ENCODE results near the gene CDH10.
A peak's percentile ranks its signal among the peaks of the same experiment; 100 is the strongest.

The CDH10 gene

DNA sequence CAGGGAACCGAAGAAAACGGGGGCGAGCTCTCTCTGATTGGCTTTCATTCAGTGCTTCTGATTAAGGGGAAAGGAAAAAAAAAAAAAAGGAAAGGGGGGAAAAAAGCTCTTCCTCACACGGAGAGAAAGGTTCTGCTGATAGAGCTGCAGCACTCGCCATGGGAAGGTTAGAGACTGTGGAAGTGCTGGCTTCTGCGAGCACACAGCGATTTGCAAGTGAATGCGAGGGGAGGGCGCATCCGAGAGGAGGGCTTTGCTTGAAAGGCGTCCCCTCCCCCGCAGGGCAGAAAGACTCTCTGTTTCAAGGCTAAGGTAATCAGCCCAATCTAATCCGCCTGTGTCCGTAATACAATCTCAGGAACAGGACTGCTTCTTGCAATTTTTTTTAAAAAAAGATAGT, at the start of gene CDH10:
CDH10 (minus strand) TSS at position 218 of the 400 bp plus-strand sequence. CDS start 51,488 bp downstream, outside the sequence.
- DNase-seq (ENCODE audit: low spot score) = no peak

DNA sequence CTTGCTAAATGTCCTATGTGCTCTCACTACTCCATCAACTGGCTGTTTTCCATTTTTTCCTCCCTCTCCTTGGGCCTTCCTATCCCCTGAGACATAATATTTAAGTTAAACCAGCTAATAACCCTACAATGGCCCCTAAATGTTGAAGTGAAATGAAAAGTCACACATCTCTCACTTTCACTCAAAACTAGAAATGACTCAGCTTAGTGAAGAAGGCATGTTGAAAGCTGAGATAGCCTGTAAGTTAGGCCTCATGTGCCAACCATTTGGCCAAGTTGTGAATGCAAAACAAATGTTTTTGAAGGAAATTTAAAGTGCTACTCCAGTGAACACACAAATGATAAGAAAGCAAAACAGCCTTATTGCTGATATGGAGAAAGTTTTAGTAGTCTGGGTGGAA, 48.8 kb upstream of the CDH10 start:
- no peak for DNase-seq (ENCODE audit: low spot score)

DNA sequence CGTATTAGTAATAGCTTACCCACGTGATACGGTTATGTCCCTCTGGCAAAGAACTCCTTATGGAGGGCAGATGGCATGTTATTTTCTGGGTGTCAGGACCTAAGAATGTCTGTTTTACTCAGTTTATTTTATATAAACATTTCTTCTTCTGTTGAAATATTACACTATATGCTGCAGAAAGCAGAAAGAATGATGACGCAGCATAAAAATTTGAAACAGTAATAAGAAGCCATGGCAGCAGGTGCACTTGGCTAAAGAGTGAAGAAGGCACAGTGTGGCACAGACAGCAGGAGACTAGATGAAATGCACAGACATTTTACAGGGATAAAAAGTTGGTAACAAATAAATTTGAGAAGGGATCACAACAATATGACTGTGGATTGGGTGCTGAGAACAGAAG, 46.3 kb upstream of the CDH10 start:
- DNase-seq (ENCODE audit: low spot score) = no peak

DNA sequence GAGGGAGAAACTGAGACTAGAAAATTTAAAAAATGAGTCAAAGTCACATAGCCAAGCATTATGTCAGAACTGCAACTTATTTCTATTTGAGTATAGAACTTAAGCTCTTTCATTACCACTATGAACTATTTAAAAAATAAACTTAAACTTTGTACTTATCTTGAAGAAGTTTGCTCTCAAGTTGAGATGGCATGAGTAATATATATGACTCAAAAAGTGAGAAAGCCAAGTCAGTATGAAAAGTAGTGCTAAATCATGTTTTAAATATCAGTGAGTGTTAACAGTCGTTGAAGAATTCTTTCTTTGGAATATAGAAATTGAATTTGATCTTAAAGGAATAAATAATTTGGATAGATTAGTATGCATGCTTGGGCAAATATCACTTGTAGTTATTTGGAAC, 36.3 kb upstream of the CDH10 start:
- DNase-seq (ENCODE audit: low spot score) = no peak

DNA sequence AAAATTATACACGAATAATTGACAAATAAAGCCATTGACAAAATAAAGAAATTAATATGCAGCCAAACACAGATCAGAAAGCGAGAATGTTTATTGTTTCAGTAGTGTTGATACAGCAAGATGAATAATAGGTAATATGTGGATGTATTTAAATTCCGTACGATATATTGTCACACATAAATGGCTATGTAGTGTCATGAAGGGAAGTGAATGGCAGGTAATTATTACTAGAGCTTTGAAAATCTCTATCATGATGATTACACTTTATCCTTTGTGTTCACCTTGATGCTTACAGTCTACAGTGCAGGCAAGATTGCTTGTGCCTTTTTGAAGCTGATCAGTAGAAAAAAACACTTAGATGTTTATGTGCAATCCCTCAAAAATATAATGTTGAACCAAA, 23.3 kb upstream of the CDH10 start:
- no peak for DNase-seq (ENCODE audit: low spot score)

DNA sequence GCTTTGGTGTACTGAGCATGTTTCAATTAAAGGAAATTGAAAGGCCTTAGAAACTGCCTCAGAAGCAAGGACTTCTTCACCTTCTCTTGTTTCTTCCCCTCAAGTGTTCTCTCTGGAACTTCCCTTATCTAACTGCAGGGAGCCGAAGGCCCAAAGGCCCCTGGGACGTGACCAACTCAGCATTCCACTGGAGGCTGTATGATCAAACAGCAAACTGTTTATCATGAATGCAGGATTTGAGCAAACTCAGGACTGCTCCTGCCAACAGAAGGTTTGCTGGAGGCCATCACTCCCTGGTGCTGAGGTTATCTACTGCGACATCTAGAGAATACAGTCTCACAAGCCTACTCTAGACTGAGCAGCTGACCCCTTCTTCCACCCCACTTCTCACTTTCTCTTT, 4.8 kb upstream of the CDH10 start:
- DNase-seq (ENCODE audit: low spot score) = no peak

DNA sequence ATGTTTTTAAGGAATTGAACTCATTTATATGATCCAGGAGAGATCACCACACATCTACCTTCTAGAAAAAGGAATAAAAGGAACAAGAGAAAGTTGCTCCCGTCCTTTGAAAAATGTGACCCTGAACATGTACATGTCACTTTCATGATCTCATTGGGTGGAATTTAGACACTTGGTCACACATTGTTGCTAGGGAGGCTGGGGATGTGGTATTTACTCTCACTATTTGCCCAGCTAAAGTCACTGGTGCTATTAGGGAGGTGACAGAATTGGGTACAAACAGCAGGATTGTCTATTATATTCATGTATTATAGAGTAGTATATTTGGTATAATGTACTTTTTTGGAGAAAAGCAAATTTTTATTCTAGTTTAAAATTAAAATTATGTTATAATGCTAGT, 2.1 kb upstream of the CDH10 start:
- no peak for DNase-seq (ENCODE audit: low spot score)

DNA sequence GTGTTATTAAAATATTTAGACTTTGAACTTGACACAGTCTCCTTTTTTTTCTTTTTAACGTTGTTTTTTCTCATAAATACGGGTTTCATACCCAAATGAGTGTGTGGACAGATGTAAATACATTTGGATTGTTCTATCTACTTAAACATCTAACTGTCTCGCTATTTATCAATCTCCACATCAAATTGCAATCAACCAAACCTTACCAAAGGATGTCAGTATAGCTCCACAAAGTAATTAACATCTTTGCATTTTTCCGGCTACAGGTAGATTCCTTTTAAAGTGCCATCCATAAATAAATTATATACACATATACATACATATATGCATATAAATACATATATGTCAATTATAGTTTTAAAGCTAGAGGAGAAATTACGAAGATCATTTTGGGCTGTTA, 705 bp upstream of the CDH10 start:
- DNase-seq (ENCODE audit: low spot score) = no peak

DNA sequence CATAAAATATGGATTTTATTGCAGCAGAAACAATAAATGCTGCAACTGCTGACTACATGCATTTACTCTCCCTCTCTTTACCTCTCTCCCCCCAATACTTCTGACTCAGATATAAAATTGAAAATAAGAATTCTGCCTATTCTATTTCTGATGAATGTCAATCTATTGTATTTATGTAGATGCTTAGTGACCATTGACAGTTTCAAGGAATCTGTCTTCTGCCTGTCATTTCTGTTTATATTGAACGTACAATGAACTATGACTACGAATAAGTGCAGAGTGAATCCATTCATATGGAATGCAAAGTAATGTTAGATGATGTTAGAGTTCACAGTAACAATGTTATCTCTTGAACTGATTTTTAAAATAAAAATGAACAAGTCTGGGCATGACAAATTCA, 898 bp downstream of the CDH10 start:
- no peak for DNase-seq (ENCODE audit: low spot score)

DNA sequence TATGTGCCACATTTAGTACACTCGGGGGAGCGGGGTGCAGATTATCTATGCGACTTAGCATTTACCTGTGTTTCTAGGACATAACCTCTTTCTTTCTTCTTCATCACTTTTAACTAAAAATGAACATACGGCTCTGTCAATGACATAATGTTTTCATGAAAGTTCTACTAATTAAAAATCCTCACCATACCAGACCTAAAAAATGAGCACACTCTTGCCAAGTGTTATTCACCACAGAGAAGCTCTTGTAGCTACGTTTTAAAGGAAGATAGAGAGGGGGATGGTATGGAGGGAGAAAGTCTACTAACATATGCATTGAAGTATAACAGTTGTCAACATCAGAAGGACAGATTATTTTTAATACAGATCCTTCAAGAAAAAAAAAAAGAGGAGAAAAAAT, 1.6 kb downstream of the CDH10 start:
- no peak for DNase-seq (ENCODE audit: low spot score)

DNA sequence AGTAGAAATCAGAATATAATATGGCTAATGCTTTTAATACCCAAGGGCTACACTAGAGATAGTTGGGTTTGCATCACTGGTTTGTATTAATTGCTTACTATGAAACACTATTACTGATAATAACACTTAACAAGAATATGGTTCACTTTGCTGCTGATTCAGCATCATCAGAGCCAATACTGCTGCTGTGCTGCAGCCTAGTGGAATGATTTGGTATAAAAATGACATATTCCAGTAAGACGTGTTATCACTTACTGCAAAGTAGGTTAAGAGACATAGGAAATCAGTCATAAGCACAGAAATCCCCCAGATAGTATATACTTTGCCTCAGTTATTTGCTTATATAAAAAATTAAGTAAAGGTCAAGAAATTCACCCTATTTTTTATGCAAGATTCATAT, 2.8 kb downstream of the CDH10 start:
- DNase-seq (ENCODE audit: low spot score) = peak; percentile 53

DNA sequence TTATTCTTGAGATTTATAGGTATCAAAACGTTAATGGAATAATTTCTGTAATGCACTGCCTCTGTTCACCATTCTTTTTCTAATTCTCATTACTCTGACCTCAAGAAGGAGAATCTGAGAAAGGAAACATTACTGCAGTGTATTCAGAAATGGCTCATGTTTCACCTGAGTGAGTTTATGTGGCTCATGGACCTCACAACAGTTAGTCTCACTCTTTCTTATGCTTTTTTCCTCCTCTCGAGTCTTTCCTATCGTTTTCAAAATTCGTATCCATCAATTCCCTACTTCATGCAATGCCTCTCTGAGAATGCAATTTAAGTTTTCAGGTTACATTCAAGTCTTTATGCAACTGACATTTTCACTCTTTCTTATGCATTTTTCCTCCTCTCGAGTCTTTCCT, 9.6 kb downstream of the CDH10 start:
- no peak for DNase-seq (ENCODE audit: low spot score)

GRCh38 chr5:24633715-24634325, 11.0 kb downstream of the CDH10 start:
- peak; percentile 50 for DNase-seq (ENCODE audit: low spot score)

DNA sequence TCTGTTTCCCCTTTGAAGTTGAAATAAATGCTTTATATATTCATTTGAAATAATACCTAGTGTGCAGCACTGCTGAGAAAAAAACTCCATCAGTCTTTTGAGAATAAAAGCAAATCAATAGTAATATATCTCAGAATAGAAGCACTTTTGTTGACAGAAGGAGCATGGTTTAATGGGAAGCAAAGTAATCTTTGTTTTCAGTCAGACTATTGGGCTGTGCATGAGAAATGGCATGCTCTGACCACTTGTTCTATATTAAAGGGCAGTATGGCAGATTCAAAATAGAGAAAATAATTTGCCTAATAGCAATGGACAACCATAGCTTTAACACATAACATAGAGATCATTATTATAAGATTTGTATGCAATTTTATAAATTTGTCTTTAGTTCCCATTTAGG, 12.4 kb downstream of the CDH10 start:
- no peak for DNase-seq (ENCODE audit: low spot score)

- DNase-seq (ENCODE audit: low spot score) = no peak
These were observed 13.9 kb downstream of the CDH10 start for GRCh38 chr5:24630918-24631317.

- no peak for DNase-seq (ENCODE audit: low spot score)
These were observed 15.0 kb downstream of the CDH10 start for GRCh38 chr5:24629798-24630197.

- DNase-seq (ENCODE audit: low spot score) = no peak
These were observed 19.9 kb downstream of the CDH10 start for GRCh38 chr5:24624872-24625271.

- DNase-seq (ENCODE audit: low spot score) = no peak
These were observed 21.2 kb downstream of the CDH10 start for GRCh38 chr5:24623624-24624023.

GRCh38 chr5:24623031-24623430, 21.7 kb downstream of the CDH10 start:
- DNase-seq (ENCODE audit: low spot score) = no peak

DNA sequence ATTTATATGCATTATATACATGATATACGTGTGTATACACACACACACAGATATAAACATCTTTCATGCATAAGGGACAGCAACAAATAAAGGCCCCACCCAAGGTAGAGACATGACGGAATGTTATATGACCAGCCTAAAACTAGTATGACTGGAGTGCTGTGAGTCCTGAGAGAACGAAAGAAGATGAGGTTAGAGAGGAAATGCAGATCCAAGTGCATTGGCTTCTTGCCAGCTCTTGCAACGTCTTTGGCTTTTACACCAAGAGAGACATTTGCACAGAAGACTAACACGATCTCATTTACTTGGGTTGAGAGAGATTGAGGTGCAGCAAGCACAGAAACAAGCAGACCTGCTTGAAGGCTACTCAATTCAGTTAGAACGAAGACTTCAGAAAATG, 23.0 kb downstream of the CDH10 start:
- DNase-seq (ENCODE audit: low spot score) = no peak

DNA sequence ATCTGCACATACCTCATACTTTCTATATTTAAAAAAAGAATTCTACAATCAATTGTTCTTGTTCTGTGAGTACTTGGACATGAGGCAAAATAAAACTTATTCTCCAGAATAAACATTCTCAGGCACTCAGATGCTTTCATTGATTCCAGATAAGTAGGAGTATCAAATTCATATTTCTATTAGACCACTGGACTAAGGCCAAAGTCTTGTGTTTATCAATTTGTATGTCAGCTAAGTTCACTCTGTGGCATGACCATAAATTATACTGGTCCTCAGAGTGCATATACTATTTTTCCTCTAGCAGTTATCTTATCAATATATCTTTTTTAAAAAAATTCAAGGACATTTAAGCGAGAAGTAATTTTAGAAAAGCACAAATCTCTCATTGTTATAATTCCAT, 28.2 kb downstream of the CDH10 start:
- DNase-seq (ENCODE audit: low spot score) = no peak

DNA sequence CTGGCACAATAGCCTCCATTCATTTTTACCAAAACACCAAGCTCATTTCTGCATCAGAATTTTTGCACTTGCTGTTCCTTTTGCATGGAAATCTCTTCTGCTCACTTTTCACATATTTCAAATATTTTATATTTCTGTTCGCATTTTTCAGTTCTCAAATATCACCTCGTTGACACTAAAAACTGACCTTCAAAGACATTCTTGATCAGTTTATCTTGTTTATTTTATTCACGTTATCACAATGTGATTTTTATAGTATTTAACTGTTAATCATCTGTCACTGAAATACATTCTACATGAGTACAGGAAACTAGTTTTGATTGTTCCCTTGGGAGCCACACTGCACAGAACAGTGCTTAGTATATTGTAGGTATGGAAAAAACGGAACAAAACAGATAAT, 29.6 kb downstream of the CDH10 start:
- DNase-seq (ENCODE audit: low spot score) = no peak

GRCh38 chr5:24609706-24610105, 35.1 kb downstream of the CDH10 start:
- DNase-seq (ENCODE audit: low spot score) = no peak

DNA sequence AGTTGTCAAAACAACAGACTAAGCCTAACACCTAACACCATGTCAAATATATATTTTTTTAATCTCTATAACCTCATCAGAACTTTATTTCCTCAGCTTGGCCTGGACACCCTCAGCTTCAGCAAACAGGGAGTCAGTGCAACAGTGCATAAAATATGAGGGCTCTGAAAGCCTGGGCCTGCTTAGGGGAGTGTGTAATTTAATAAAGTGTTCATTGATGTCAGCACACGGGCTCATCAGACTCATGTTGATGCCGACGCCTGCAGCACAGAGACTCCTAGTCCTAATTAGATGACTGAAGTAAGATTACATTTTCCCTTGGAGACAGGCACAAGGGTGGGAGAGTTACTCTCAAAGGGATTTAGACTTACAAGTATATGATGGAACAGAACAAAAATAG, 37.8 kb downstream of the CDH10 start:
- no peak for DNase-seq (ENCODE audit: low spot score)

DNA sequence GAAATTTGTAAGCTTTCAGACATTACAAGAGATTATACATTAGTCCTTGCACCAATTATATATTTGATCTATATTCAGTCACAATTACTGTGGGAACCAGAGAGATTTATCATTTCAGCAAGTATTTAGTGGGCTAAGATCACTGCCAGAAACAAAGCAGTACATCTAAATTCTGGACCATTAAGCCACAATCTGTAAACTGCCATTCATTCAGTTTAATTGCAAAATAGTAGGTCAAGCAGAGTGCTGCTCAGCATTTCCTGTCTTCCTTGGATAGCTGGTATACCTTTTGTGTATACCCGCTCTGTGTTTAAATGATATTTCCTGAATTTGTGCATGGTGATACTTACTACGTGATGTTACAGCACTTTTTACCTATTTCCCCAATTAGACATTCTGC, 42.6 kb downstream of the CDH10 start:
- no peak for DNase-seq (ENCODE audit: low spot score)

All from kidney capillary endothelial cell (primary cell).